GM18873 (cell line): Measurements from ENCODE around the gene FXYD2.
"Not testable (repeated sequence)": the region's sequence is repeated elsewhere in the genome, so short reads cannot be mapped to it uniquely, and the experiment has no call there.

Experiments used
- ATAC-seq: cut with Tn5 transposase; IDR thresholded peaks from one replicate; pipeline ENCODE4 v1.9.1; 2021; ENCODE audit warnings: mild to moderate bottlenecking, moderate library complexity, moderate number of reproducible peaks; ENCODE audit not compliant: unreplicated experiment, low FRiP score

FXYD2 gene

DNA sequence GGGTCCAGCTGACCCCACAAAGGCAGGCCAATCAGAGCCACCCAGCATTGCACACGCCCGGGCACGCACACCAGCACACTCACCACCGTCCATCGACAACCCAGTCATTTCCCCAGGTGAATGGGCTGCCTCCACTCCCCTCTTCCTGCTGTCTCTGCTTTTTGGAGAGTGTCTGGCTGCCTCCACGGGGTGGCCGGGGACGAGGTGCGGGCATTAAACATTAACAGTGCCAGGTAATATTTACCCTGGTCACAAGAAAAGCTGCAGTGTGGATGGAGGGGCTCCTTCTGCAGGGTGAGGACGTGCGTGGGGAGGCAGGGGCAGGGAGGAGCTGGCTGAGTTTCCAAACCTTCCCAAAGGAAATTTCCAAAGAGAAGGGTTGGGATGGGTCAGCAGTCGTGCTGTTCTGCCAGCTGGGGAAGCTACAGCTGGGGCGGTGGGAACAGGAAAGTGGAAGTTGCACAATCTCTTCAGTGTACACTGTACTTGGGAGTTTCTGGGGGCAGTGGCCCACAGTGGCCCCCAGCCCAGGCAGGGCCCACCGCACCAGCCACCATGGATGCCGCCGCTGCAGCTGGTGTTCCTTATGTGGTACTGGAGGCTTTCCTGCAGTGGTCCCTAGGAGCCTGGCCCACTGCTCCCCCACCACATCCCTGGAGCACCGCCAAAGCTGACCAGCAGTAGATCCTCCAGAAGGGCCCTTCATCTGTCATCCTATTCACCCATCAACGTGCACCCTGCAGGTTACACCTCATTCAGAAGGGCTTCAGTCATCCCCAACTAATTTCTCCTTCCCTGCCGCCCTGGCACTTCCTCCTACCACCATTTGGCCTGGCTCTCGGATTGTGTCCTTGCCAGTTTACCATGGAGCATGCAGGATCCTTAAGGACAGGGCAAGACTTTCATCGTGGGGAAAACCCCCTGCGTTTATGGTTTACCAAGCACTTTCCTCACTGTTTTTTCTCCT lies at the start of gene FXYD2:
Gene FXYD2, minus strand, starts transcription at position 174 of the 967 bp plus-strand sequence. Its CDS starts 66 bp downstream, at position 108.
- no peak for ATAC-seq

DNA sequence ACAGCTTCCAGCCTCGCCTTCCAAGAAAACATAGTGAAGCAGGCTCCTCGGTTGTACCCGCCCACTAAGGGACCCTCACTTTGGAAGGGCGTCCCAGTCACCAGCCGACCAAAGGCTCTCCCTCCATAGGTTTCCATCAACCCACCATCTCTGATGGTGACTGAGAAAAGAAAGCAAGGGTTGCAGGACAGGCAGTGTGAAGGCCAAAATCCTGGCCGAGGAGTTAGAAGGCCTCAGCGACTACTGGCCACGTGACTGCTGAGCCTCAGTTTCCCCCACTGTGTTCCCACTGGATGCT lies 49.2 kb upstream of the FXYD2 start:
- ATAC-seq = no peak

- no peak for ATAC-seq
These were observed 48.7 kb upstream of the FXYD2 start for GRCh38 chr11:117872975-117873827.

GRCh38 chr11:117872420-117872961 lies 47.9 kb upstream of the FXYD2 start:
- ATAC-seq = no peak

DNA sequence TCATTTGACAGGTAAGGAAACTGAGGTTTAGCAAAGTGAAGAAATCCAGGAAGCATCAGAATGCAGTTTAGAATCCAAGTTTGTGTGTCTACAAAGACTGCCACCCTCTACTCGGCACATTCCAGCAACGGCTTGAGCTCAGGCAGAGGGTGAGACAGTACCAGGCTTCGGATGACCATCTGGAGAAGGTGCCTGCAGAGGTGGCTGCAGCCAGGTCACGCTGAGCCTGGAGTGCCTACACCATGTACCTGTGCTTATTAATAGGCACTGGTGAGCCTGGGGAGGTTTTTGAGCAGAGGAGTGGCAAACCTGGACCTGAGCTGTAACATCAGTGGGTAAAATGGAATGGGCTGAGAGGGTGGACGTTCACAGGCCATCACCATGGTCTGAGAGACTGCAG lies 47.2 kb upstream of the FXYD2 start:
- ATAC-seq = no peak

DNA sequence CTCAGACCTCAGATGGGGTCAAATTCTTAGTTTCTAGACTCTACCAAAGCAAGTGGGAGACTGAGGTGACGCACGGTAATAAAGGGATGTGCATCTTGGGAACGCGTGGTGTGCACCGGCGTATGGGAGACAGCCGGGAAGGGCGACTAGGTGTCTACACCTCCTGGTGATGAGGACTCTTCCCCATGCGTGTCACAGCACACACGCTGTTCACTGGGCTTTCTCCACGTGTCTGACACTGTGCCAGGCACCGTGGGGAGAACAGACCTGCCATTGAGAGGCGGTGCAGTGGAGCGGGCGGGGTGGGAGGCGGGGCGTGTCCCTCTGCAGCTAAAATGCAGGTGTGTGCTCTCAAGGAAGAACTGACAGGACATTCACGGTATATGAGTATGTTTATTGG lies 46.6 kb upstream of the FXYD2 start:
- no peak for ATAC-seq

DNA sequence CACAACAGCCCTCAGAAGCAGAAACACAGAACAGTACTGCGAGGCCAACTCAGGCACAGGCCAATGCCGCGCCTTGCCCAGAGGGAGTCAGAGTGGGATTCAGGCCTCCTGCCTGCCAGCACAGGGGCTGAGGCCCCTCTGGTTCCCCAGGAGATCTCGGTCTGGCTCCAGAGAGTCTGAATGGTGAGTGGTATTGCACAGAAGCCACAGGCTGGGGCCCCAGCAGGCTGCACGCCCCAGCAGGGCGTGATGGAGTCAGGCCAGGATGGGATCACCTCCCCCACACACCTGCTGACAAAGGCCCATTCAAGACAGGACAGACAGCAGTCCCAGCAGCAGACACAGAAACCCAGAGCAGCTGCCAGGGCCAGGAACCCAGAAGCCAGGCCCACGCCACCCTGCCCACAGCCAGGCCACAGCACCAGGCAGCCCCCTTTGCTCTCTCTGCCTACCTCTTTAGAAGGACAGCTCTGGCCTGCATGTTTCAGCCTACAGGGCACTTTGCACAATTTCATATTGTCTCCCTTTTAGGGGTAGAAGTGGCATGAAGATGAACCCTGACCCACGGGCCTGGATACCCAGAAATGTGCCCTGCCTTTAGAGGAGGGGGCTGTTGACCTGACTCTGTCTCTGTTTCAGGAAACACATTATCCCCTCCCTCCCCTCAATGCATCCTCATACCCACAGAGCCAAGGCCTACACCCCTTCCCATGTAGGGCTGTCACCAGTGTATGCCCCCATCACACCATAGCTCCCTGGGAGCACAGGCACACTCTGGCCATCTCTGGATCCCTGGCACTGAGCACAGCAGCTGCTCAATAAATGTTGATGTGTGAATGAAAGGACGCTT lies 45.8 kb upstream of the FXYD2 start:
- ATAC-seq = no peak

- ATAC-seq = no peak
These were observed 45.1 kb upstream of the FXYD2 start for GRCh38 chr11:117869604-117870003.

DNA sequence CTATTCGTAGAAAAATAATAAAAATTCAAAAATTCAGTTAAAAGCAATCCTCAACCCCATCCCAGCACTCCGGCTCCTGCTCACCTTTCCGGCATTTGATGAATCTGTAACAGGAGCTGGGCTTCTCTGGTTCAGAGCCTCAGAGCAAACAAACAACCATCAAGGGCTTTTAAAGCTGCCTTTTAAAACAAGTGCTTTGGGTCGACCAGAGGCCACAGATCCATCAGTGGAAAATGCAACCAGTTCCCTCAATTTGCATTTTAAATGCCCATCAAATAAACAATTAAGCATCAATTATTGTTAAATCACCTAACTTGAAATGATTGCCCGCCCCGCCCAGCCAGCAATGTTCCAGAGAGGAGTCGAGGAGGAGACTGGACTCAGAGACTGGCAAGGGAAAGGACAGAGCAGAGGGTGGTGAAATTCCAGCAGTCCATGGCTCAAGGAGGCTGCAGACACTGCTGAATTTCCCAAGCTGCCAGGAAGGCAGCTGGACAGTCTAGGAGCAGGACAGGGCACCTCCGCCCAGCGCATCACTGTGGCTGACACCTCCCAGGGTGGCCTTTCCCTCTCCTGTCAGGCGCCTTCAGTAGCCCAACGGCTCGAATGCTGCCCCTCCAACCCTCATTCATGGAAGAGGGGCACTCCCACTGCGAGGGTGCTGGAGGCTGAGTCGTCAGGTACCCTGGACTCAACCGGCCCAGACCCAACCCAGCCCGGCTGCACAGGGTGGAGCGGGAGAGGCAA lies 44.4 kb upstream of the FXYD2 start:
- ATAC-seq = no peak

GRCh38 chr11:117868088-117868487 lies 43.5 kb upstream of the FXYD2 start:
- ATAC-seq = no peak

GRCh38 chr11:117866526-117866925 lies 42.0 kb upstream of the FXYD2 start:
- ATAC-seq = no peak

- not testable (repeated sequence) for ATAC-seq
These were observed 41.0 kb upstream of the FXYD2 start for GRCh38 chr11:117865546-117865945.

DNA sequence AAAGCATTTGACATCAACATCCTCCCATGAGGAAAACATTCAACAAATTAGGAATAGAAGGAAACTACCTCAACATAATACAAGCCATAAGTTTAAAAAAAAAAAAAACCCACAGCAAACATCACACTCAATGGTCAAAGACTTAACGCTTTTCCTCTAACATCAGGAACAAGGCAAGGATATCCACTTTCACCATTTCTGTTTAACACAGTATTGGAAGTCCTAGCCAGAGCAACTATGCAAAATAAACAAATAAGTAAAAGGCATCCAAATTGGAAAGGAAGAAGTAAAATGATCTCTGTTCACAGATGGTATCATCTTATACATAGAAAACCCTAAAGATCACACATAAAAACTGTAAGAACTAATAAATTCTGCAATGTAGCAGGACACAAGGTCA lies 38.8 kb upstream of the FXYD2 start:
- ATAC-seq = no peak

- ATAC-seq = no peak
These were observed 38.2 kb upstream of the FXYD2 start for GRCh38 chr11:117862753-117863152.

- ATAC-seq = no peak
These were observed 37.6 kb upstream of the FXYD2 start for GRCh38 chr11:117862019-117862725.

GRCh38 chr11:117861151-117862018 lies 36.8 kb upstream of the FXYD2 start:
- ATAC-seq = no peak

DNA sequence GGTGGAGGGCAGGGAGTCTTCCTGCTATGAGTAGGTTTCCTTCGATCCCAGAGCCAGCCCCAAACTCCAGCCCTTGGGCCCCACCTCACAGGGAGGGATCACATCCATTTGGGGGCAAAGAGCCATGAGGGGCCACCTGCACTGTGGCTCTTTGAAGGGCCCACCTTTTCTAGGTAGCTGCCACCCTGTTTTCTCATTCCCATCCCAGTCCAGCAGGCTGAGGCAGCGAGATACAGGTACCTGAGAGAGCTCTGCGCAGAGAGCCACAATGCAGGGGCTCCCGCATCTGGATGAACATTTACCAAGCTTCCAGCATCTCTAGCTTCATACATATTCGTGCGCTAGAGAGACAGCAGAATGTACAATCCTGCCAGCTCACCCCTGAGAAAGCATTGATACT lies 35.6 kb upstream of the FXYD2 start:
- no peak for ATAC-seq

GRCh38 chr11:117859488-117860112 lies 35.1 kb upstream of the FXYD2 start:
- no peak for ATAC-seq
